HG03571 (cell line): ENCODE data around the gene ACER2.

Source experiments
- ATAC-seq: cut with Tn5 transposase; IDR thresholded peaks from one replicate; pipeline ENCODE4 v1.9.1; 2021; ENCODE audit not compliant: unreplicated experiment

ACER2 gene

DNA sequence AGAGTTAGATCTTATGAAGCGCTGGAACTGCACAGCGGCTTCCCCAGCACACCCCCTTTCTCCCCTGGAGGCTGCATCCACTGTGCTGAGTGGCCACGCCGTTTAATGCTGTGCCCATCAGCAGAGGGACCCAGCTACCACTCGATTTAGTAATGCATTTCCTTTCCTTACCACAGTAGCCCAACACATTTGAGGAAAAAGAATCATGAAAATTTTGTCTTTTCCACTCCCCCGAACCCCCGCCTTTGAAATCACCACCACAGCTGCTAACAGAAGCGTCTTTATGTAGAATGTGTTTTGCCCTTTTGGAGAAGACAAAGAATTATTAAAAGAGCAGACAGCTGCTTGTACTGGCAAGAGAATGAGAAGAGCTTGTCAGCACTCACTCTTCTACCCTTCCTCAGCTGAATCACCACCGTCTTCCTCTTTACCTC is 73.2 kb downstream of the ACER2 start:
- ATAC-seq, result no peak

DNA sequence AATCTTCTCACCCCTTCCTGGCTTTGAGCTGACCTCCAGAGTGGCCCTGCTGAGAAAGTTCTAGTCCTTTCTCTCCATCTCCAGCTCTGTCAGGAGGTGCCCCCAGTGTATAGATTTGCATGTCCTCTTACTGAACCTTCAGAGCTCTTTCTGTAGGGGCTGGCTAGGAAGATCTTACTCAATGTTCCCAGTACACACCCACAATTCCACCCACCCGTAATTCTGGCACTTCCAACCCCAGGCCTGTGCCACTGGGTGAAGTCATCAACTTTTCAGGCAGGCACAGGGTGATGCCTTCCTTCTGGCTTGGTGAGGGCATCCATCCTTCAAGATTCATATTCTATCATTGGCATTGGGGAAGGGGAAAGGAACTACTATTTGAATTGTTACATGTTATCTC is 75.9 kb downstream of the ACER2 start:
- ATAC-seq, result no peak

DNA sequence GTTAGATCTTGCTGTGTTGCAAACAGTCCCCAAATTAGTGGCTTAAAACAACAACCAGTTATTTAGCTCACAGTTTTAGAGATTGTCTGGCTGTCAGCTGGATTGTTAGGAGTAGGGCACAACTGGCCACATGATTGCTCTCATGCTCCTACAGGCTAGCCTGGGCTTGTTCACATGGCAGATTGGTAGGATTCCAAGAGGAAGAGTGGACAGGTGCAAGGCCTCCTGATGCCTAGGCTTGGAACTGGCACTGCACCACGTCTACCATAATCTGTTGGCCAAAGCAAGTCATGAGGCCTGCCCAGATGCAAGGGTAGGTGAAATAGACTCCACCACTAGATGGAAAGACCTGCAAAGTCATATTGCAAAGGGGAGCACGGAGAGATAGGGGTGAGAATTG is 76.4 kb downstream of the ACER2 start:
- no peak for ATAC-seq

DNA sequence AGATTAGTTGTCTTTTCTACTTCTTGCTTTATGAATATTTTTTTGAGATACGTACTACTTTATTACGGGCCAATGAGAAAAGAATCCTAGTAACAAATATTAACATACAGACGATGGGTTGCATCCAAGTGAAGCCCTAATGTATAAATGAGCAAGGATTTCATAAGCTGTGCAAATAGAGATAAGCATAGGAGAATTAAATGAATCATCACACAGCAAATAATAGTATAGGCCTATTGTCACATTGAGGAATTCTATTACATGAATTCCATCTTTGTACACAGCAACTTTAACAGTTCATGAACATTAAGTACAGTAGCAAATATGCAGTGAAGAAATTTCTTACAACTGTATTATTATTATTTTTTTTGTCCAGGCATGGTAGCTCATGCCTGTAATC is 78.0 kb downstream of the ACER2 start:
- no peak for ATAC-seq

DNA sequence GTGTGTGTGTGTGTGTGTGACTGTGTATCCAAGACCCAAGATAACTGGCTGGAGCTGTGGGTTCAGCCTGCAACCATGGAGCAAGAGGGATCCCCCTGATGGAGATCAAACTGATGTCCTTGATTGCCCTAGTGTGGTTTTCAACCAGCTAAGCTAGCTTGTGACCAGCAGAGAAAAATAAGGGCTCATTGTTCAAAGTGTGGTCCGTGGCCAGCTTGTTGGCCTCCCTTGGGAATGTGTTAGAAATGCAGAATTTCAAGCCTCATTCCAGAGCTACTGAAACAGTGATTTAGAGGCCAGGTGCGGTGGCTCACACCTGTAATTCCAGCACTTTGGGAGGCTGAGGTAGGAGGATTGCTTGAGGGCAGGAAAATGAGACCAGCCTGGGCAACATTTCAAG is 79.9 kb downstream of the ACER2 start:
- ATAC-seq, result no peak

DNA sequence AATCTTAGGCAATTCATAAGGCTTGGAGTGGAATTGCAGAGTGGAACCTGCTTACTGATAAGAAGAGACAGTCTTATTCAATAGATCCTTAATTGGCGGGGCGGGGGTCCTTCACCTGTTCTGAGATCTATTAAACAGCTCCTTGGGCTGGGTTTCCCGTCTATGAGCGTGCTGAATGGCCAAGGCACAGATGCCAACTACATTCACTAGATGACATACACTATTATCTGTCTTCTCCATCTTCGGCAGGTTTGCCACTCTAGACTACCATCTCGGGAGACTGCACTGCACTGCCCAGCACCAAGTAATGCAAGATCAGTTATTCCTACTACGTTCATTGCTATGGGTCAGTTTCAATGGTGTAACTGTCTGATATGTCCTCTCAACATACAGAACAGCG is 81.5 kb downstream of the ACER2 start:
- ATAC-seq, result no peak

DNA sequence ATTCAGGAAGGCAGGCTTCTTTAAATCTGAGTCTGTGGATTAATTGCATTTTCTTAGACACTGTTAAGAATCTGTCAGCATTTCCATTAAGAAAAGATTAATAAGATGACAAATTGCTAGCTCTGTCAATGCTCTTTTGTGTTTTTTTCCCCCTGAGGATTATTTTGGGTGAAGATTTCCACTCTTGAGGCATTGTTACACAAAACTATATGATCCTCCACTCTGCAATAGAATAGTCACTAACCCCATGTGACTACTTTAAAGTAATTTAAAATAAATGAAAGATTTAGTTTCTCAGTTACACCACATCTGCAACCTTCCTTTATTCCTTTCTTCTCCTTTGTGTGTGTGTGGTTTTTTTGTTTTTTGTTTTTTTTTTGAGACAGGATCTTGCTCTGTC is 82.0 kb downstream of the ACER2 start:
- ATAC-seq, result no peak

DNA sequence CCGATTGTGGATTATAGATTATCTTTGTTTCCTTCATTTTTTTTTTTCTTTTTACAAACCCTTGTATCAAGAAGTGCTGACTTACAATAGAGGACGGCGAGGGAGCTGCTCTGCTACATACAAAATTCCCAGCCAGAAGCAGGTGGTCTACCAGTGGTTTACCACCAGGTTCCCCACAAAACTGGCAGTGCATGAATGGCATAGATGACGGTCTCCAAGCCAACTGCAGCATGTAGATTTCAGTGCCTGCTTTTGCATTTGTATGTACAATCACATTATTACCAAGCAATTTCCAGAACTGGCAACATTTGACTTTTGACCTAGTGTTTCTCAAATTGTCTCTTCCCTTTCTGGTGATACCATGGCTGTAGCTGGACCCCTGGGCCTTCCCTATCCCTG is 84.0 kb downstream of the ACER2 start:
- ATAC-seq, result no peak

DNA sequence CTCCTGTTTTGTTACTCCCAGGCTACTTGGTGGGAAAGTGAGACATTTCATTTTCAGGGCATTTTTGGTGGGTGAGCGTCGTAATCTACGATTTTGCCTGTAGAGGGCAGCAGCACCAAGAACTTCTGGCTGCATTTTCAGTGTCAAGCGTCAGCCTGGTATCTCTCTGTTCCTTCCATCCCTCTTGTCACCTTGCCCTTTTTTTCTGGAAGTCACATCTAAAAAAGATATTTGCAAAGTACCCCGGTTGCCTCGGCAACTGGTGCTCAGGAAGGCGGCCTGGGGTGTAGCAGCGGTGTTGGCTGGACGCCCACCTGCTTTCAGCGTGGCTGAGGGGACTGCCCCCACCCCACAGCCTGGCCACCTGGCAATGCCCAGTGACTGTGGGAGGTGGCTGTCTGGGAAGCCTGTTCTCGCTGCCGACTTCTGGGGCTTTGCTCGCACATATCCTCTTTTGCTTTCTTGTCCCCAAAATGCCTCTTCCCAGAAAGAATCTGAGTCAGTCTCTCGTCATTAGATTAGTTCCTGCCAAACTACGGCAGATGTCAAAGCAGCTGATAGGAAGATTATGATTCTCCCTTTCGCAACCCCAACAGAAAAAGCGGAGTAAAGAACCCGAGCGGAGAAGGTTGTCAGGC is 84.5 kb downstream of the ACER2 start:
- peak; percentile 65 for ATAC-seq

DNA sequence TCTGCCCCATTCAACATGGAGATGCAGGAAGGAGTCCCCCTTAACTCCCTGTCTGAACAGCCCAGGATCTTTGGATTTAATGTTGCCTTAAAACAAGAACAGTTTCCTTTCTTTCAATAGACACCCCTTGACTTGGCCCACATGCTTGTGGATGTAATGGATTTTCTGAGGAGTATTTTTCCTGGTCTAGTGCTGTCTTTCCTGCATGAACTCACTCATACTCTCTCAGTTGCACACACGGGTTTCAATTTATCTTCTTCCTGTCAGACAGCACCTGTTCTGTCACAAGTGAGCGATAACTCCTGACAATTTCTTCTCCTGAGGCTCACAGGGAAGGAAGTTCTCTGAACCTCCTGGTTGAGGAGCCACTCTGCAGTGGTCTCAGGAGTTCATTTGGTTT is 85.1 kb downstream of the ACER2 start:
- ATAC-seq, result no peak

DNA sequence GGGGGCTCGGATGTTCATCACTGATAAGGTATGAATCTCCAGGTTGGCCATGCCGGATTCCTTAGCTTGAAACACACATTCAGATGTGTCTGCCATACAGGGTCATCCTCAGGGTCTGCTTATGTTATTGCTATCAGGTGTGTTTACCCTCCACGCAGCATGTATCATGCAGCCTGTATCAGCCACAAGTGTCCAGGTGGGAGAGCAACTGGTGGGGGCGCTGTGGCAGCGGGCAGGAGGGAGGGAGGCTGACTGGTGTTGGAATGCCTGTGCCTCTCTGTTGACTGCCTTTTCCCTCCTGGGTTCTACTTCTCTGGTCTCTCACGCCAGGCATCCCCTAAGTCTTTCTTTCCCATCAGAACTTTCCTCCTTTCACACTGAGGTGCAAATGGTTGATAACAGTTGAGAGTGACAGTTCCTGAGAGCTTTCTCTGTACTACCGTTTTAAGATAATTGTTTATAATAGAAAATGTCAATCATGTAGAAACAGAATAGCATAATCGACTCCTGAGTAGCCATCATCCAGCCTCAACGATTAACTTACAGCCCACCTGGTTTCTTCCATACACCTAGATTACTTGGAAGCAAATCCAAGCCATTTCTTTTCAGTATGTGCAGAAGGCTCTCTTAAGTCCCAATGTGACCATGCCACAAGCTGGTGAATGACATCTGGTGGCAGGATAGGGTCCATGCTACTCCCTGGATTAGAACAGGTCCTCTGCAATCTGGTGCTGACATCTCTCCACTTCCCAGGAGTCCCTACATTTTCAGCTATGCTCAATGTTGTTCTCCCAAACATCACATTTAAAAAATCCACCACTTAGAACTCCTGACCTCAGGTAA is 86.6 kb downstream of the ACER2 start:
- no peak for ATAC-seq

DNA sequence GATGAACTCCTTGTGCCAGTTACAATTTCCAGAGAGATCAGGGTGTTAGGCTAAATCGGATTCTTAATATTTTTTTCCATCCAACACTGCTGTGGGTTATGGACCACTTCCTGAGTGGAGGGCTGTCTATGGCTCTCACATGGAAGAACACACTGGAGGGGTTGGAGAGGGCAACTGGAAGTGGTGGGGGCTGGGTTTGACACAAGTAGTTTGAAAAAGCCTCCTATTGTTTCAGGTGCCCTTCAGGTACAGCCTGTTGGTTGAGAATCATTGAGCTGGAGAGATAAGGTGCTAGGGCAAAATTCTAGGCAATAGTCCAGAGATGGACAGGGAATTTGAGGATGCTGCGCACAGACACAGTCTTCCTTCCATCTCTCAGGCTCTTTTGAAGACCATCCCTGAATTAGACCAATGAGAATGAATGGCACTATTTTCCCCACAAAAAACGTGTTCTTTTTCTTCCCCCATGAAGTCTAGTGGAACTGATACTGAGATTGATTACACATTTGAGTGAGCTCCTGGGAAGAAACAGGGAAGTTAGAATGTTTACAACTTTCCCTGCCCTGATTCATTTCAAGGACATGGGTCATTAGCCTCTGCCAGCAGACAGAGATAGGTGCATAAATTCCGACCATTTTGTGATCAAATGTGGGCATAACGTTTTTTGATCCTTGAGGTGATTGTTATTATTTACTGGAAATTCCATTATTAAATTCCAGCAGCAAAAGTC is 87.7 kb downstream of the ACER2 start:
- no peak for ATAC-seq

DNA sequence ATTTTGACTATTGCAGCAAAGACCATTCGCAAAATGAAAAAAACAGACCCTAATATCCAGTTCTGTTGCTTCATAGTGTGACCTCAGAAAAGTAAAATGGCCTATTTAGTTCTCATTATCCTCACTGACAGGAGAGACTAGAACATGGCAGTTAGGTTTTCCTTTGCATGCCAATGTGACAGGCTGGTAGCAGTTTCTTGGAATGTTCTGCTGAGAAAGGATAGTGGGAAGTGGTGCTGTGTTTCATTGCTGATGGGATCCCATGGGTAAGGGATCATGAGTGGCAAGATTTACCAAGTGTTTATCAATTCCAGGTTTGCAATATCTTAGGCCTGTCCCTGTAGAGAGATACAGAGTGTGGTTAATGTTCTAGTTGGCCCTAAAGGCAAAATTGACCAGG is 88.5 kb downstream of the ACER2 start:
- no peak for ATAC-seq

DNA sequence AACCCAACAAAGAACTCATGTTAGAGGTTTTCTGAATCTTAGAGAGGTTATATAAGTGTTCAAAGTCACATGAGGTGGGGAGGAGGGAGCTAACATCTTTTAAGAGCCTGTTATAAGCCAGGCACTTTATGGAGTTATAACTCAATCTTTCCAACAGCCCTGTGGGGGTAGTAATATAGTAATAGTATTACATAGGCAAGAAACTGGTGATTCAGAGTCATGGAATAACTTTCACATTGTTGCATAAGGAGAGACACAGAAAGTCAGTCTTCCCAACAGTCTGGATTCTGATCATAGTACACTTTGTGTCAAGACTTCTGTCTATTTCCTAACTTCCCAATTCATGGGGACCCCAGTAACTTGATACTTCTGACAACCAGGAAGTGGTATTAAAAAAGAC is 89.2 kb downstream of the ACER2 start:
- ATAC-seq, result no peak
